ENCODE results near the gene LPCAT4. TPM values are rescaled to one million over a fixed set of nuclear protein-coding genes. Genes with fewer than 3 reads are reported as not detected.
"Not testable (repeated sequence)": the region's sequence is repeated elsewhere in the genome, so short reads cannot be mapped to it uniquely, and the experiment has no call there.

LPCAT4 gene
- total and polyA plus RNA-seq, 4 donors: 1.1 to 2.4 (median 1.8) TPM

DNA sequence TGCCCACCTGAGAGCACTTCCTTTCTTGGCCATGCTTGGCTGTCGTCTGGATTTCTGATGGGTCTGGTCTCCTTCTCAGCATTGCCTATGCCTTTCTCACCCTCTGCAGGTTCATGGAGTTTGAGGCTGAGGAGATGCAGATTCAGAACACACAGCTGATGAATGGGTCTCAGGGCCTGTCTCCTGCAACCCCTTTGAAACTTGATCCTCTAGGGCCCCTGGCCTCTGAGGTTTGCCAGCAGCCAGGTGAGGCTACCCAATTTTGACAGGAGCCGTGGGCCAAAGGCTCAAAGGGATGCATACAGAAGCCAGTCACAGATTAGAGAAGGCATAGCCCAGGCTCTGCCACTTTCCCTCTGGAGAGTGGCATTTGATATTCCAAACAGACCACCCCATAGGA lies 13.4 kb downstream of the LPCAT4 start:
- Histone ChIP-seq H3K9ac (ENCODE audit: low read depth in 1 of 2, low read length in 2 of 2) (no peak overlapping the region), H3K4me3 (ENCODE audit: low read depth in 1 of 3, low read length in 3 of 3) (no peak overlapping the region), H3K36me3 (ENCODE audit: control insufficient read depth in 4 of 4, insufficient read depth in 3 of 4, low read depth in 1 of 4, low read length in 3 of 4) (no peaks in the 10 kb centered on the region), H3K9me3 (ENCODE audit: control insufficient read depth in 4 of 4, low read length in 3 of 4) (no peaks in the 10 kb centered on the region), H3K27me3 (ENCODE audit: control insufficient read depth in 4 of 4, insufficient read depth in 4 of 4, low read length in 3 of 4) (no peaks in the 10 kb centered on the region), H3K4me1 (ENCODE audit: control insufficient read depth in 4 of 4, insufficient read depth in 4 of 4, low read length in 3 of 4) (no peaks in the 10 kb centered on the region), H3K27ac (ENCODE audit: low read depth in 1 of 2, low read length in 2 of 2) (no peak overlapping the region)
- TF ChIP-seq, protein P1, sequence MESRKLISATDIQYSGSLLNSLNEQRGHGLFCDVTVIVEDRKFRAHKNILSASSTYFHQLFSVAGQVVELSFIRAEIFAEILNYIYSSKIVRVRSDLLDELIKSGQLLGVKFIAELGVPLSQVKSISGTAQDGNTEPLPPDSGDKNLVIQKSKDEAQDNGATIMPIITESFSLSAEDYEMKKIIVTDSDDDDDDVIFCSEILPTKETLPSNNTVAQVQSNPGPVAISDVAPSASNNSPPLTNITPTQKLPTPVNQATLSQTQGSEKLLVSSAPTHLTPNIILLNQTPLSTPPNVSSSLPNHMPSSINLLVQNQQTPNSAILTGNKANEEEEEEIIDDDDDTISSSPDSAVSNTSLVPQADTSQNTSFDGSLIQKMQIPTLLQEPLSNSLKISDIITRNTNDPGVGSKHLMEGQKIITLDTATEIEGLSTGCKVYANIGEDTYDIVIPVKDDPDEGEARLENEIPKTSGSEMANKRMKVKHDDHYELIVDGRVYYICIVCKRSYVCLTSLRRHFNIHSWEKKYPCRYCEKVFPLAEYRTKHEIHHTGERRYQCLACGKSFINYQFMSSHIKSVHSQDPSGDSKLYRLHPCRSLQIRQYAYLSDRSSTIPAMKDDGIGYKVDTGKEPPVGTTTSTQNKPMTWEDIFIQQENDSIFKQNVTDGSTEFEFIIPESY (IDR thresholded peaks at IDR 0.05): no peak
- TF ChIP-seq, protein P2, sequence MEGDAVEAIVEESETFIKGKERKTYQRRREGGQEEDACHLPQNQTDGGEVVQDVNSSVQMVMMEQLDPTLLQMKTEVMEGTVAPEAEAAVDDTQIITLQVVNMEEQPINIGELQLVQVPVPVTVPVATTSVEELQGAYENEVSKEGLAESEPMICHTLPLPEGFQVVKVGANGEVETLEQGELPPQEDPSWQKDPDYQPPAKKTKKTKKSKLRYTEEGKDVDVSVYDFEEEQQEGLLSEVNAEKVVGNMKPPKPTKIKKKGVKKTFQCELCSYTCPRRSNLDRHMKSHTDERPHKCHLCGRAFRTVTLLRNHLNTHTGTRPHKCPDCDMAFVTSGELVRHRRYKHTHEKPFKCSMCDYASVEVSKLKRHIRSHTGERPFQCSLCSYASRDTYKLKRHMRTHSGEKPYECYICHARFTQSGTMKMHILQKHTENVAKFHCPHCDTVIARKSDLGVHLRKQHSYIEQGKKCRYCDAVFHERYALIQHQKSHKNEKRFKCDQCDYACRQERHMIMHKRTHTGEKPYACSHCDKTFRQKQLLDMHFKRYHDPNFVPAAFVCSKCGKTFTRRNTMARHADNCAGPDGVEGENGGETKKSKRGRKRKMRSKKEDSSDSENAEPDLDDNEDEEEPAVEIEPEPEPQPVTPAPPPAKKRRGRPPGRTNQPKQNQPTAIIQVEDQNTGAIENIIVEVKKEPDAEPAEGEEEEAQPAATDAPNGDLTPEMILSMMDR (IDR thresholded peaks at IDR 0.05; ENCODE audit: low read depth, low read length, missing input control): no peak
- TF ChIP-seq YY1 (IDR thresholded peaks at IDR 0.05): no peak
- TF ChIP-seq FOXA2 (IDR thresholded peaks at IDR 0.05): no peak
- TF ChIP-seq RXRA (IDR thresholded peaks at IDR 0.05): no peak
- no peak for TF ChIP-seq HNF4G (IDR thresholded peaks at IDR 0.05)
- TF ChIP-seq, protein P3, sequence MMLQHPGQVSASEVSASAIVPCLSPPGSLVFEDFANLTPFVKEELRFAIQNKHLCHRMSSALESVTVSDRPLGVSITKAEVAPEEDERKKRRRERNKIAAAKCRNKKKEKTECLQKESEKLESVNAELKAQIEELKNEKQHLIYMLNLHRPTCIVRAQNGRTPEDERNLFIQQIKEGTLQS (IDR thresholded peaks at IDR 0.05): no peak
- TF ChIP-seq, protein P4, sequence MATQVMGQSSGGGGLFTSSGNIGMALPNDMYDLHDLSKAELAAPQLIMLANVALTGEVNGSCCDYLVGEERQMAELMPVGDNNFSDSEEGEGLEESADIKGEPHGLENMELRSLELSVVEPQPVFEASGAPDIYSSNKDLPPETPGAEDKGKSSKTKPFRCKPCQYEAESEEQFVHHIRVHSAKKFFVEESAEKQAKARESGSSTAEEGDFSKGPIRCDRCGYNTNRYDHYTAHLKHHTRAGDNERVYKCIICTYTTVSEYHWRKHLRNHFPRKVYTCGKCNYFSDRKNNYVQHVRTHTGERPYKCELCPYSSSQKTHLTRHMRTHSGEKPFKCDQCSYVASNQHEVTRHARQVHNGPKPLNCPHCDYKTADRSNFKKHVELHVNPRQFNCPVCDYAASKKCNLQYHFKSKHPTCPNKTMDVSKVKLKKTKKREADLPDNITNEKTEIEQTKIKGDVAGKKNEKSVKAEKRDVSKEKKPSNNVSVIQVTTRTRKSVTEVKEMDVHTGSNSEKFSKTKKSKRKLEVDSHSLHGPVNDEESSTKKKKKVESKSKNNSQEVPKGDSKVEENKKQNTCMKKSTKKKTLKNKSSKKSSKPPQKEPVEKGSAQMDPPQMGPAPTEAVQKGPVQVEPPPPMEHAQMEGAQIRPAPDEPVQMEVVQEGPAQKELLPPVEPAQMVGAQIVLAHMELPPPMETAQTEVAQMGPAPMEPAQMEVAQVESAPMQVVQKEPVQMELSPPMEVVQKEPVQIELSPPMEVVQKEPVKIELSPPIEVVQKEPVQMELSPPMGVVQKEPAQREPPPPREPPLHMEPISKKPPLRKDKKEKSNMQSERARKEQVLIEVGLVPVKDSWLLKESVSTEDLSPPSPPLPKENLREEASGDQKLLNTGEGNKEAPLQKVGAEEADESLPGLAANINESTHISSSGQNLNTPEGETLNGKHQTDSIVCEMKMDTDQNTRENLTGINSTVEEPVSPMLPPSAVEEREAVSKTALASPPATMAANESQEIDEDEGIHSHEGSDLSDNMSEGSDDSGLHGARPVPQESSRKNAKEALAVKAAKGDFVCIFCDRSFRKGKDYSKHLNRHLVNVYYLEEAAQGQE (IDR thresholded peaks at IDR 0.05): no peak
- no peak for TF ChIP-seq FOXA1 (IDR thresholded peaks at IDR 0.05)
- no peak for TF ChIP-seq RAD21 (IDR thresholded peaks at IDR 0.05)
- TF ChIP-seq JUND (IDR thresholded peaks at IDR 0.05): no peak
- no peak for TF ChIP-seq HNF4A (conservative IDR thresholded peaks at IDR 0.05)
- TF ChIP-seq, protein P5, sequence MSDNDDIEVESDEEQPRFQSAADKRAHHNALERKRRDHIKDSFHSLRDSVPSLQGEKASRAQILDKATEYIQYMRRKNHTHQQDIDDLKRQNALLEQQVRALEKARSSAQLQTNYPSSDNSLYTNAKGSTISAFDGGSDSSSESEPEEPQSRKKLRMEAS (IDR thresholded peaks at IDR 0.05): no peak
- no peak for TF ChIP-seq TAF1 (conservative IDR thresholded peaks at IDR 0.05)
- no peak for TF ChIP-seq NR2F2 (IDR thresholded peaks at IDR 0.05)
- WGBS: 83% methylated on average over 2 of the region's 2 CpGs
- no peak for DNase-seq (ENCODE audit: low spot score)

DNA sequence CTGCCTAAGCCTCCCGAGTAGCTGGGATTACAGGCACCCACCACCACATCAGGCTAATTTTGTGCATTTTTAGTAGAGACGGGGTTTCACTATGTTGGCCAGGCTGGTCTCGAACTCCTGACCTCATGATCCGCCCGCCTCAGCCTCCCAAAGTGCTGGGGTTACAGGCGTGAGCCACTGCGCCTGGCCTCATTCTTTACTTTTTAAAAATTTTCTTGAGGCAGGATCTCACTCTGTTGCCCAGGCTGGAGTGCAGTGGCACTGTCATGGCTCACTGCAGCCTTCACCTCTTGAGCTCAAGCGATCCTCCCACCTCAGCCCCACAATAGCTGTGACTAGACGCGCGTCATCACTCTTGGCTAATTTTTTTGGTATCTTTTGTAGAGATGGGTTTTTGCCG lies 14.0 kb downstream of the LPCAT4 start:
- H3K36me3 ChIP-seq (ENCODE audit: control insufficient read depth in 4 of 4, insufficient read depth in 3 of 4, low read depth in 1 of 4, low read length in 3 of 4); H3K27me3 ChIP-seq (ENCODE audit: control insufficient read depth in 4 of 4, insufficient read depth in 4 of 4, low read length in 3 of 4); H3K27ac ChIP-seq (ENCODE audit: low read depth in 1 of 2, low read length in 2 of 2); DNase-seq (ENCODE audit: low spot score); H3K9me3 ChIP-seq (ENCODE audit: control insufficient read depth in 4 of 4, low read length in 3 of 4); H3K4me1 ChIP-seq (ENCODE audit: control insufficient read depth in 4 of 4, insufficient read depth in 4 of 4, low read length in 3 of 4); H3K4me3 ChIP-seq (ENCODE audit: low read depth in 1 of 3, low read length in 3 of 3); H3K9ac ChIP-seq (ENCODE audit: low read depth in 1 of 2, low read length in 2 of 2): not testable (repeated sequence)
- 98% methylated on average over 12 of the region's 12 CpGs for WGBS
